Activated naive CD8-positive, alpha-beta T cell treated with anti-CD3 and anti-CD28 coated beads, Interleukin-2, amount 10 ng/mL, durations not matched to agents 7 days and 5 days (primary cell): Measurements from ENCODE around the gene MYLK4. TPM values are rescaled to one million over a fixed set of nuclear protein-coding genes. Genes with fewer than 3 reads are reported as not detected.

Experiments used
- ATAC-seq: fragments of 150-1000 bp; cut with Tn5 transposase; one replicate; pipeline ENCODE4 v1.10.0; 2021; ENCODE audit warnings: low read depth, moderate library complexity
- POLR2A ChIA-PET: fragments of 350-600 bp; sonication (Branson Sonifier 250); formaldehyde crosslinking; loops from one replicate; lab custom pipeline; 2021; ENCODE audit warnings: antibody characterized with exemption; lab: Charles Lee
- DNase-seq: peaks from one replicate; pipeline ENCODE4 v3.0.0; 2021
- H3K27ac Mint-ChIP-seq: one replicate; pipeline ENCODE4 v1.8.0; 2022; ENCODE audit warnings: mild to moderate bottlenecking, mixed read lengths
- H3K27me3 Mint-ChIP-seq: one replicate; pipeline ENCODE4 v1.8.0; 2022; ENCODE audit warnings: mild to moderate bottlenecking, moderate library complexity, mixed read lengths
- H3K36me3 Mint-ChIP-seq: one replicate; pipeline ENCODE4 v1.8.0; 2021; ENCODE audit warnings: mild to moderate bottlenecking, mixed read lengths
- H3K4me1 Mint-ChIP-seq: one replicate; pipeline ENCODE4 v1.8.0; 2021; ENCODE audit warnings: mixed read lengths
- H3K4me3 Mint-ChIP-seq: one replicate; pipeline ENCODE4 v1.8.0; 2022; ENCODE audit warnings: mild to moderate bottlenecking, moderate library complexity, mixed read lengths
- H3K9me3 Mint-ChIP-seq: one replicate; pipeline ENCODE4 v1.8.0; 2021; ENCODE audit warnings: mixed read lengths
- total RNA-seq, 2 experiments: library from RNA; stranded (reverse); gene quantifications; one replicate each; pipeline ENCODE4 v1.2.3, GENCODE V29; 2021

The MYLK4 gene
- total RNA-seq, 2 experiments from 2014 or later, result 0.33 to 0.62 TPM

DNA sequence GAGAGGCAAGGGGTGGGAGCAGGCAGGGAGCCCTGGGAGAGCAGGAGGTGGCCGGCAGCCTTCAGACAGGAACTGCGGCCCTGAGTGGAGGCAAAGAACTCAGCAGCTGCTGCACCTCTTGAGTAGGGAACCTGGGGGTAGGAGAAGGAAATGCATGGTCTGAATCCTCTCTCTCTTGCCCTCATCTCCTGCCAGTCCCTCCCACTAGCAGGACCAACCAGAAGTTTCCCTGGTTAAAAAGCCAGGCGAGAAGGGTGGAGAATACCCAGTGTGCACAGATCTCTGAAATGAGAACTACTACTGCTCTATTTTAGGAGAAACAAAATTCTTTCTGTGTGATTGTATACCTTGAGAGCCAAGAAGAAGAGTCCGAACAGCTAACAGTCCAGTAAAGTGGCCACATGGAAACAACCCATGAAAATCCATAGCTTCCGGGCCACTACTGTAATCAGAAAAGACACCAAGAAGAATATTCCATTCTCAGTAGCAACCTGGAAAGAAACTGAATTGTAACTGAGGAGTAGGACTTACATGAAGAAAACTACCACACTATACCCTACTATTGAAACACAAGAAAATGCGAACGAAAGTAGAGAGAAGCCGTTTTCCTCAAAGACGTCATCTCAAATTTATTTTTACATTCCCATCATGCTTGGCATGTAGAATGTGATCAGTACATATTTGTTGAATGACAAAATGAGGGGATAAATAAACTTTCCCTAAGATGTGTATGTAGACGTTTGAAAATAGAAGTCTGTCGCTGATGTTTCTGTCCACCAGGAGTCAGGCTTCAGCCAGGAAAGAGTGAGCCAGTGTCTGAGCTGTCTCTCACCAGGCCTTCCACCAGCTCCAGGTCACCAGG, 40.1 kb upstream of the MYLK4 start:
- H3K27me3 Mint-ChIP-seq, result no peaks in the 10 kb centered on the region
- peak overlapping the region; percentile 80 for H3K27ac Mint-ChIP-seq
- H3K4me1 Mint-ChIP-seq, result peaks cover 25% of the 10 kb centered on the region
- ATAC-seq (peak; percentile 75), DNase-seq (no peak)
- peaks cover 16% of the 10 kb centered on the region for H3K36me3 Mint-ChIP-seq
- H3K9me3 Mint-ChIP-seq, result no peaks in the 10 kb centered on the region
- POLR2A ChIA-PET, result interaction anchor here (0.6 to 4.6 kb wide), 12 partner anchors 25 to 263 kb away, joined by 3 to 29 read pairs (median 6); partner anchors contain the start of genes SERPINB1 and WRNIP1
- peak overlapping the region; percentile 46 for H3K4me3 Mint-ChIP-seq

DNA sequence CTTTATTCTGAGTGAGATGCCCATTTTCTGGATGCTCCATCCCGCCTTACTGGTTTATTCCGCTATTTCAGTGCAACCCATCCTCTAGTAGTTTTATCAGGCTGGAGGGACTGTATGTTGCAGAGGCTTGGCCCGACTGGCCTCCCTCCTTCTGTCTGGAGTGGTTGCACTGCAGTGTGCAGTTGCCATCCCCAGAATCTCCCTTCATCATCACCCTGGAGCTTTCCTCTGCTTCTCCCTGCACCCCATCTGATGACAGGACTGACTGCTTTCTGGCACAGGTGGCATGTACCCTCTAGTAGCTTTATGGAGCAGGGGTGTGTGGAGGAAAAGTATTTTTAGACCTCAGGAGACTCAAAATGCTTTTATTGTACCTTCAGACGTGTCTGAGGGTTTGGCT, 35.5 kb upstream of the MYLK4 start:
- H3K27me3 Mint-ChIP-seq, result no peaks in the 10 kb centered on the region
- DNase-seq (no peak), ATAC-seq (no peak)
- H3K4me1 Mint-ChIP-seq, result peaks cover 7% of the 10 kb centered on the region
- H3K4me3 Mint-ChIP-seq, result no peak overlapping the region
- H3K27ac Mint-ChIP-seq, result no peak overlapping the region
- POLR2A ChIA-PET, result no interaction called here
- no peaks in the 10 kb centered on the region for H3K9me3 Mint-ChIP-seq
- peaks cover 27% of the 10 kb centered on the region for H3K36me3 Mint-ChIP-seq

DNA sequence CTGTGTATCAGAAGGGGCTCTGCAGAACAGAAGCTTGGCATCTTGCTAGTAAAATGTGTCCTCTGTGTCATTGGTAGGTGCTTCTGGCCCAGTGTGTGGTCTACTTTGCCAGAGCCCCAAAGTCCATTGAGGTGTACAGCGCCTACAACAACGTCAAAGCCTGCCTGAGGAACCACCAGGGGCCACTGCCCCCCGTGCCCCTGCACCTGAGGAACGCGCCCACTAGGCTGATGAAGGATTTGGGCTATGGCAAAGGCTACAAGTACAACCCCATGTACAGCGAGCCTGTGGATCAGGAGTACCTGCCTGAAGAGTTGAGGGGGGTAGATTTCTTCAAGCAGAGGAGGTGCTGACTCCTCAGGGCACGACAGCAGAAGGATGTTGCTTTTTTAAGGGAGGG, 34.2 kb upstream of the MYLK4 start:
- DNase-seq, result no peak
- Mint-ChIP-seq H3K4me3 (no peak overlapping the region), H3K27me3 (no peaks in the 10 kb centered on the region), H3K9me3 (no peaks in the 10 kb centered on the region), H3K4me1 (peaks cover 6% of the 10 kb centered on the region), H3K36me3 (peaks cover 29% of the 10 kb centered on the region), H3K27ac (no peak overlapping the region)
- POLR2A ChIA-PET, result no interaction called here
- no peak for ATAC-seq

DNA sequence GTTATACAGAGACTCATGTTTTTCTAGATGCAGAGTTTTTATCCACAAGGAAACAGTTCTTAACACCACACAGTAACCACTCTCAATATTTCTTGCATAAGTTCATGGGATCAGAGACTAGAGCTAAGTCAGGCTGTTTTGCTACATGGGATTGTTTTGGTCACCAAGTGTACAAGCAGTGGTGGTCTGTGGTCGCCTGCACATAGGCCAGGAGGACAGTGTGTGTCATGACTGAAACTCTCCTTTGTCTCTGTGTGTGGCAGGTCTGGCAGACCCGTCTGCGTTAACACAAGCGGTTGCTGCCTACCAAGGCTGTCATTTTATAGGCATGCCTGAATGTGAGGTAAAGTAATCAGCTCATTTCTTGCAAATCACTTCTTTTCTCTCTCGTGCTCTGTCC, 33.3 kb upstream of the MYLK4 start:
- Mint-ChIP-seq H3K9me3 (no peaks in the 10 kb centered on the region), H3K4me3 (no peak overlapping the region), H3K27me3 (no peaks in the 10 kb centered on the region), H3K27ac (no peak overlapping the region), H3K36me3 (peaks cover 35% of the 10 kb centered on the region), H3K4me1 (peaks cover 6% of the 10 kb centered on the region)
- POLR2A ChIA-PET, result interaction anchor here (1.1 kb wide), 1 partner anchor 204 kb away, joined by 3 read pairs; no protein-coding TSS in a partner anchor
- DNase-seq (no peak), ATAC-seq (no peak)

DNA sequence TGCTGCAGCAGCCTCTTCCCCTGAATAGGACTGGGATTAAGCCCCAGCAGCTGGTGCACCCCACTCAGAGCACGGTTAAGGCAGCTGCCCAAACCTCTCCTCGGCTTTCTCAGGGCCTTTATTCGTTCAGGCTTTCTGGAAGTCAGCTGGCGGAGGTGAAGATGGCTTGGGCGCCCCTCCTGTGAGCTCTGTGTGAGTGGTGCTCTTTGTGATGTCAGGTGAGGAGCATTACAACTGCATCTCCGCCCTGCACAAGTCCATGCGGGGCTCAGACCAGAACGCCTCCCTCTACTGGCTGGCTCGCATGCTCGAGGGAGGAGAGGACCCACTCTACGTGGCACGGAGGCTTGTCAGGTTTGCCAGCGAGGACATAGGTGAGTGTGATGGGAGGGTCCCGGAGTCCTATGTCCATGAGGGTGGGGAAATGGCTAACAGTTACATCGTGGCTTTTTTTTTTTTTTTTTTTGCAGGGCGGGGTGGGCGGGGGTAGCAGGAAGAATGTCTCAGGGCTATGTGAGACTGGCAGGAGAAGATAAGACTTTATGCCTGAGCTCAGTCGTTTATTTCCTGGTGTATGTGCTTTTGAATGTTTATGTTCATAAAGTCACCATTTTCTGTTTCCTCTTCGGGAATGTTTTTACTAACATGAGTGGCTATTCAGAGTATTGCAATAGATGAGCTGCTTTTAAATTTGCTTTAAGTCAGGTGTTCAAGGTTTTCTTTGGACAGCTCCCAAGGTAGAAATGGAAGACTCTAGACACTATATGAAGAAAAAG, 32.7 kb upstream of the MYLK4 start:
- Mint-ChIP-seq H3K4me1 (peaks cover 6% of the 10 kb centered on the region), H3K27me3 (no peaks in the 10 kb centered on the region), H3K9me3 (no peaks in the 10 kb centered on the region), H3K27ac (no peak overlapping the region), H3K36me3 (peaks cover 36% of the 10 kb centered on the region), H3K4me3 (no peak overlapping the region)
- ATAC-seq (no peak), DNase-seq (no peak)
- POLR2A ChIA-PET, result interaction anchor here (1.1 kb wide), 1 partner anchor 204 kb away, joined by 3 read pairs; no protein-coding TSS in a partner anchor

DNA sequence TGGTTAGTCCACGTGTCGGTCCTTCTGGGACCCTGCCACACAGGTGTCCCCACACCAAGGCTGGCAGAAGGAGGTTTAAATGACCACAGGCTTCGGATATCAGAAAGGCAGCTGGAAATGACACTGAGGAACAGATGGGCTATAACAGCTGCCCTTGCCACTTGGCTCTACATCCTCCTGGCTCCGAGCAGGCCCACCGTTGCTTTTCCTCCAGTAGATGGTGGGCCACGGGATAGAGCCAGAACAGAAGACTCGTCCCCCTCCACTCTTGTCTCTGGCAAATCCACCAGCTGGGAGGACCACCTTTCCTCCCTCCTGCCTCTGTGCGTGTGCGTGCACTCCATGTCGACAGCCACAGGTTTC, 32.1 kb upstream of the MYLK4 start:
- ATAC-seq, result no peak
- POLR2A ChIA-PET, result no interaction called here
- peaks cover 34% of the 10 kb centered on the region for H3K36me3 Mint-ChIP-seq

DNA sequence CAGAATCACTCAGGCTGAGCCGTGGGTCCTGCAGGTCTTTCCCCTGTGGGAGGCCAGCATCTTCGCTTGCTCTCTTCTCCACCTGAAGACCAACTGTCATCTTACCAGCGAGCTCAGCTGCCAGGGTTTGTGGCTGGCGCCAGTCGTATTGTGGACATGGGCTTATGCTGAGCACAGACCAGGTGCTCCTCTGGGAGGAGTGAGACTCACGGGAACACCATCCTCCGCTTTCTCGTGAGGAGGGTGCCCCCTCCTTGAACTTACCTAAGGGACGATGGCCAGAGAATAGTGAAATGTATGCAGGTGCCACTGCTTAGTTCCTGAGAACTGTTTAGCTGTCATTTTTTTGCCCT, 31.6 kb upstream of the MYLK4 start:
- Mint-ChIP-seq H3K27me3 (no peaks in the 10 kb centered on the region), H3K4me1 (peaks cover 9% of the 10 kb centered on the region), H3K9me3 (no peaks in the 10 kb centered on the region), H3K36me3 (peaks cover 30% of the 10 kb centered on the region), H3K4me3 (no peak overlapping the region), H3K27ac (no peak overlapping the region)
- no peak for DNase-seq
- ATAC-seq, result no peak
- POLR2A ChIA-PET, result no interaction called here

More for the DNA sequence above, 32.1 kb upstream of the MYLK4 start:
- H3K4me3 Mint-ChIP-seq, result no peak overlapping the region
- no peaks in the 10 kb centered on the region for H3K27me3 Mint-ChIP-seq
- H3K9me3 Mint-ChIP-seq, result no peaks in the 10 kb centered on the region
- no peak overlapping the region for H3K27ac Mint-ChIP-seq
- peaks cover 6% of the 10 kb centered on the region for H3K4me1 Mint-ChIP-seq
- DNase-seq, result no peak

DNA sequence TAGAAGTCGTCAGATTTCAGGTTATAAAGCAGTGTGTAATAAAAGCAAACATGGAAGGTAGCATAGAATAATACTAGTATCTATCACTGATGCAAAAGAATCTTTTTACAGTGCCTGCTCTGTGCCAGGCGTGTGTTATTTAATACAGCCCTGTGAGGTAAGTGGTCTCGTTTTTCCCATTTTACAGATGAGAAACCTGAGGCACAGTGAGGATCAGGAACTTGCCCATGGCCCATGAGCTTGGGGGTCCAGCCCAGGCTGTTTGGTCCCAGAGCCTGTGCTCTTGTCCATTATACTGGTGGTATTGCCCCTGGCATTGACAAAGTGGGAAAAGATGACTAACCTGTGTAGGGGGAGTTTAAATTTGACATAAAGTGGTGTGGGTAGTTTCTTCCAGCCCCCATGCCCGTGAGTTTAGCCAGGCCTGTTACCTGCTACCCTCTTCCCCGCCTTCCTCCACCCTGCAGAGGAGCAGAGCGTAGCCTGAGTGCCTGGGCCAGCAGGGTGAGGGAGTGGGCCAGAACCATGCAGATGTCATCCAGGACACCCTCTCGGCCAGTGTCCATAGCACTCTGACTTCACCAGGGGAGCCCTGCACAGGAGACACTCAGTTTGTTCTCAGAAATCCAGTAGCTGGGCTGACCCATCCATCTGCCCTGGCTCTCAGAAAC, 31.1 kb upstream of the MYLK4 start:
- Mint-ChIP-seq H3K9me3 (no peaks in the 10 kb centered on the region), H3K36me3 (peaks cover 26% of the 10 kb centered on the region), H3K4me1 (peaks cover 9% of the 10 kb centered on the region), H3K27me3 (no peaks in the 10 kb centered on the region), H3K27ac (no peak overlapping the region), H3K4me3 (no peak overlapping the region)
- DNase-seq (no peak), ATAC-seq (no peak)
- POLR2A ChIA-PET, result no interaction called here

DNA sequence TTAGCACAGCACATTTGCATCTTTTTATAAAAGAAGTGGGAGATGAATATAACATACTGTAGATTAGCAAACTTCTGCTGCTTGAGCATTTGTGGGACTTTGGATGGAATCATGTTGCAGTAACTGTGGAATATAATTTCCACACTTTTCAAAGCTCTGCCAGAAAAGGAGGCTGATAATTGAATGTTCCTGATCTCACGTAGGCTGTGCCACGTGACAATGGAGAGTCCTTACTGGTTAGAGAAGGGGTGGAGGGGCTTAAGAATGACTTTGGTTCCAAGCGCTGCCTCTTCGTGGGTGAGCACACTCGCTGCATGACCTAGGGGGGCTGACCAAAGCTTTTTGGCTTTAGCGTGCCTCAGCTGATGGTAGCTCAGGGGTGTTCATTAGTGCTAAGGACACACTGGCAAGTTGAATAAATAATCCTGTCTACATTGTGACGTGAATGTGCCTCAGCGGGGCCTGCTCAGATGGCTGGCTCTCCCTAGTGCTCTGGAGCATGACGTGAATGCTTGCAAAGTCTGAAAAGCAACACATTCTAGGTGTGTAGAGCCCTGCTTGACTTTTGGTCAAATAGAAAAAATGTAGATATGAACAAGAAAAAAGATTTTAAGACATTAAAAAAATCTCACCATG, 29.5 kb upstream of the MYLK4 start:
- Mint-ChIP-seq H3K9me3 (no peaks in the 10 kb centered on the region), H3K4me1 (peaks cover 12% of the 10 kb centered on the region), H3K4me3 (no peak overlapping the region), H3K36me3 (peaks cover 24% of the 10 kb centered on the region), H3K27ac (no peak overlapping the region), H3K27me3 (no peaks in the 10 kb centered on the region)
- DNase-seq (no peak), ATAC-seq (no peak)
- POLR2A ChIA-PET, result no interaction called here

DNA sequence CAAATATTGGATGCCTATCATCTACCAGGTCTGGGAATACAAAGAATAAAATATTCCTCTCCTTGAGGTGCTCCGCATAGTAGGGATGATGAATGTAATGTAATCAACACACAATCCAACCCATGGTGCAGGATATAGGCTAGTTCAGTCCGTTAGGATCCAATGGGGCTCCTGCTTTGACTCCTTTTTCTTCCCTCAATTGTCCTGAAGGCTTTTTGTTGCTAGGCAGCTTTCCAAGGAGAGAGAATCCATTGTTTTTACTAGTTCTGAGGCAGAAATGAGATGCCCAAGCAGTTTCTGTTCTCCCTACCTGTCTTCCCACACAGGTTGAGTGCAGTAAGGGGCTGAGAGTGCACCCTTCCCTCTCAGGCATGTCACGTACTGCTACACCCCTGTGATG, 26.5 kb upstream of the MYLK4 start:
- no peak overlapping the region for H3K27ac Mint-ChIP-seq

DNA sequence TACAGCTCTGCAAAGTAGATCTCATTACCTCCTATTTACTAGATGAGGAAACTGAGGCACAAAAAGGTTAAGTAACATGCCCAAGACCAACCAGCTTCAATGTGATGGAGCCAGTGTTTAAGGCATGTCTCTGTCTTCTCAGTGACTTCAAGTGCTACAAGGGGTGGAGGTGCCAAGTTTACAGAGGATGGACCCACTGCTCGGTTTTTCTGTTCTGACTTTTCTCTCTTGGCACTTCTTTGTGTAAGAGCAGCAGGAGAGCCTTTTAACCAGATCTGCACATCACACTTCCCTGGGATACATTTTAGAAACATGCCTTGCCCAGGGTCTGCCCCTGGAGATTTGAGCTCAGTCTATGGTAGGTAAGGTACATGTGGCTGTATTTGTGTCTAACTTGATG, 24.3 kb upstream of the MYLK4 start:
- no peak for ATAC-seq
- POLR2A ChIA-PET, result interaction anchor here (1.3 kb wide), 1 partner anchor 10 kb away, joined by 4 read pairs; the partner anchor contains the start of gene WRNIP1
- Mint-ChIP-seq H3K36me3 (peaks cover 39% of the 10 kb centered on the region), H3K4me3 (no peak overlapping the region), H3K27ac (no peak overlapping the region), H3K27me3 (no peaks in the 10 kb centered on the region), H3K9me3 (no peaks in the 10 kb centered on the region), H3K4me1 (peaks cover 29% of the 10 kb centered on the region)
- DNase-seq, result no peak

More for the DNA sequence above, 26.5 kb upstream of the MYLK4 start:
- ATAC-seq, result no peak
- Mint-ChIP-seq H3K4me1 (peaks cover 14% of the 10 kb centered on the region), H3K36me3 (peaks cover 32% of the 10 kb centered on the region), H3K27me3 (no peaks in the 10 kb centered on the region), H3K9me3 (no peaks in the 10 kb centered on the region), H3K4me3 (no peak overlapping the region)
- POLR2A ChIA-PET, result no interaction called here
- DNase-seq, result no peak

DNA sequence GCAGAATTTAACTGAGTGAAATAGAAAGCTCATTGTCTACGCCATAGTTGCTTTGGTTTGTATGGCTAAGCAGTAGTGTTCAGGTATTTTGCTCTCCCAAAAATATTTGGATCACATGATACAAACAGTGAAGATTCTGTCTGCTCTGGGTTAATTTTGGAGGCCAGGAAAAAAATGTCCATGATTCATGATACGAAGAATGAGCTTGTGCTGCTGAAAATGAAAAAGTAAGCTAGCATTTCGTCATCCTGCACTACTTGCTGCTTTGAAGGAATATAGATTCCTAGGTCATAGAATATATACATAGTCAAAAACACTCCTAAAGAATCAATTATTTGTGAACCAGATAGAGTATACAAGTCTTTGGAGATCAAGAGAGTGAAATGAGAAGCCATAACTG, 22.7 kb upstream of the MYLK4 start:
- H3K4me1 Mint-ChIP-seq, result peaks cover 36% of the 10 kb centered on the region
- H3K27me3 Mint-ChIP-seq, result no peaks in the 10 kb centered on the region
- no peaks in the 10 kb centered on the region for H3K9me3 Mint-ChIP-seq
- no peak overlapping the region for H3K4me3 Mint-ChIP-seq
- POLR2A ChIA-PET, result no interaction called here
- ATAC-seq (no peak), DNase-seq (no peak)
- H3K27ac Mint-ChIP-seq, result no peak overlapping the region
- peaks cover 32% of the 10 kb centered on the region for H3K36me3 Mint-ChIP-seq

DNA sequence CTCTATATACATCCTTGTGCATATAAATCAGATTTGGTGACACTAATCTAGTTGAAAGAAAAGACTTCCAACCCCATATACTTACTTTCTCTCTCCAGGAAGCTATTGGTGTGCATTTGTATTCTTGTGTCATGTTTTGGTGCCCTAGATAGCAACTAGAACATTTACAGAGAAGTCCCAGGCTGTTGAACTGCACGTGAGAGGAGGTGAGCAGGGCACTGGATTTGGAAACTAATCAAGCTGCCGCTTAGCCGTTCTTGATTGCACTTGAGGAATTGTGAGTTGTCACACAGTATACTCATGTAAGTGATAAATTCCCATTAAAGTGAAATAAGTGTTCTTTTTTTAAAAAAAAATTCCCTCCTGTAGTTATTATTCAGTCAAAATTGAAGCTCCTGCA, 22.1 kb upstream of the MYLK4 start:
- Mint-ChIP-seq H3K4me1 (peaks cover 41% of the 10 kb centered on the region), H3K9me3 (no peaks in the 10 kb centered on the region), H3K4me3 (no peak overlapping the region), H3K27ac (no peak overlapping the region), H3K36me3 (peaks cover 36% of the 10 kb centered on the region), H3K27me3 (no peaks in the 10 kb centered on the region)
- DNase-seq (no peak), ATAC-seq (no peak)
- POLR2A ChIA-PET, result no interaction called here
